Measurements from ENCODE around the gene LRBA. TPM values are rescaled to one million over a fixed set of nuclear protein-coding genes. Genes with fewer than 3 reads are reported as not detected.

The LRBA gene
- total and polyA plus RNA-seq, 2 donors (not counting 3 experiments of a cell fraction or from before 2014, with no cell fraction given), result 18.0 to 35.1 TPM

GRCh38 chr4:150230561-150230960, 784.5 kb downstream of the LRBA start:
- Histone ChIP-seq H3K27me3 (ENCODE audit: control insufficient read depth in 2 of 2, insufficient read depth in 2 of 2, low read length in 2 of 2) (no peaks in the 10 kb centered on the region), H4K20me1 (replicated peaks; ENCODE audit: control insufficient read depth, extremely low read depth, insufficient read depth, low read length) (no peaks in the 10 kb centered on the region), H3K36me3 (ENCODE audit: control insufficient read depth in 2 of 2, extremely low read depth in 1 of 2, insufficient read depth in 2 of 2, low read length in 2 of 2) (no peaks in the 10 kb centered on the region), H3K79me2 (ENCODE audit: control insufficient read depth, insufficient read depth, low read length) (no peaks in the 10 kb centered on the region), H3K27ac (ENCODE audit: insufficient read depth, low read depth, low read length) (no peak overlapping the region), H3K4me3 (replicated peaks in 1 of 3; ENCODE audit: insufficient read depth in 1 of 3, low read depth in 1 of 3, low read length in 3 of 3) (no peak overlapping the region), H3K9me1 (replicated peaks; ENCODE audit: control insufficient read depth, extremely low read depth, insufficient read depth, low read length) (no peaks in the 10 kb centered on the region), H3K9ac (replicated peaks; ENCODE audit: extremely low read depth, insufficient read depth, low read length) (no peak overlapping the region), H3K4me1 (ENCODE audit: control insufficient read depth, extremely low read depth, insufficient read depth, low read length) (peaks cover 26% of the 10 kb centered on the region), H3K9me3 (replicated peaks; ENCODE audit: control insufficient read depth, insufficient read depth, low read length) (no peaks in the 10 kb centered on the region), H2AFZ (ENCODE audit: low read depth, low read length) (no peak overlapping the region), H3K4me2 (ENCODE audit: insufficient read depth, low read length) (no peak overlapping the region)
- TF ChIP-seq CTCF (IDR thresholded peaks at IDR 0.05; ENCODE audit: extremely low read depth in 1 of 2, insufficient read depth in 1 of 2, low read depth in 1 of 2, low read length in 2 of 2) (no peak), GATA2 (IDR thresholded peaks at IDR 0.05; ENCODE audit: insufficient read depth, insufficient read length, low read depth, low read length) (no peak)
- CTCF ChIA-PET, result interaction anchor here (1.3 to 4.5 kb wide), 4 partner anchors 12 to 636 kb away, joined by 3 to 40 read pairs (median 11); no protein-coding TSS in a partner anchor
- peak; percentile 20 for DNase-seq (ENCODE audit: low read depth, low spot score)
- intact Hi-C loops (cut with micrococcal nuclease) (no loop called here), dilution Hi-C loops (cut with MboI; ENCODE audit: extremely low pct_ligation_motif_present, low sequenced_read_pairs) (no loop called here)
- no peak for FAIRE-seq
- BruUV-seq (replicated peaks), result no TSS peak
- POLR2A ChIA-PET, result no interaction called here

GRCh38 chr4:150229520-150229919, 785.6 kb downstream of the LRBA start:
- Histone ChIP-seq H3K9me3 (replicated peaks; ENCODE audit: control insufficient read depth, insufficient read depth, low read length) (no peaks in the 10 kb centered on the region), H3K36me3 (ENCODE audit: control insufficient read depth in 2 of 2, extremely low read depth in 1 of 2, insufficient read depth in 2 of 2, low read length in 2 of 2) (no peaks in the 10 kb centered on the region), H3K4me2 (ENCODE audit: insufficient read depth, low read length) (peak overlapping the region; percentile 38), H3K4me1 (ENCODE audit: control insufficient read depth, extremely low read depth, insufficient read depth, low read length) (peaks cover 29% of the 10 kb centered on the region), H2AFZ (ENCODE audit: low read depth, low read length) (no peak overlapping the region), H3K4me3 (replicated peaks in 1 of 3; ENCODE audit: insufficient read depth in 1 of 3, low read depth in 1 of 3, low read length in 3 of 3) (no peak overlapping the region), H4K20me1 (replicated peaks; ENCODE audit: control insufficient read depth, extremely low read depth, insufficient read depth, low read length) (no peaks in the 10 kb centered on the region), H3K27me3 (ENCODE audit: control insufficient read depth in 2 of 2, insufficient read depth in 2 of 2, low read length in 2 of 2) (no peaks in the 10 kb centered on the region), H3K27ac (ENCODE audit: insufficient read depth, low read depth, low read length) (no peak overlapping the region), H3K9ac (replicated peaks; ENCODE audit: extremely low read depth, insufficient read depth, low read length) (no peak overlapping the region), H3K79me2 (ENCODE audit: control insufficient read depth, insufficient read depth, low read length) (no peaks in the 10 kb centered on the region), H3K9me1 (replicated peaks; ENCODE audit: control insufficient read depth, extremely low read depth, insufficient read depth, low read length) (no peaks in the 10 kb centered on the region)
- TF ChIP-seq POLR2AphosphoS5 (IDR thresholded peaks at IDR 0.05; ENCODE audit: insufficient read depth, low read depth, low read length) (no peak), MYC (IDR thresholded peaks at IDR 0.05; ENCODE audit: low read depth, low read length) (no peak), EZH2 (IDR thresholded peaks at IDR 0.05; ENCODE audit: borderline replicate concordance, low read depth, low read length, severe bottlenecking) (no peak), GATA2 (IDR thresholded peaks at IDR 0.05; ENCODE audit: insufficient read depth, insufficient read length, low read depth, low read length) (no peak), CTCF (IDR thresholded peaks at IDR 0.05; ENCODE audit: extremely low read depth in 1 of 2, insufficient read depth in 1 of 2, low read depth in 1 of 2, low read length in 2 of 2) (no peak), JUN (IDR thresholded peaks at IDR 0.05; ENCODE audit: borderline replicate concordance, insufficient read depth, insufficient read length, low read depth) (peak; percentile 48), FOS (IDR thresholded peaks at IDR 0.05; ENCODE audit: borderline replicate concordance, insufficient read depth, low read length) (peak; percentile 84)
- intact Hi-C loops (cut with micrococcal nuclease) (no loop called here), dilution Hi-C loops (cut with MboI; ENCODE audit: extremely low pct_ligation_motif_present, low sequenced_read_pairs) (no loop called here)
- no TSS peak for BruUV-seq (replicated peaks)
- peak; percentile 85 for DNase-seq (ENCODE audit: low read depth, low spot score)
- peak; percentile 50 for FAIRE-seq
- POLR2A ChIA-PET, result no interaction called here
- CTCF ChIA-PET, result interaction anchor here (4.5 kb wide), 1 partner anchor 13 kb away, joined by 40 read pairs; no protein-coding TSS in a partner anchor
